Measurements from ENCODE around the gene LAIR1.
"Not testable (repeated sequence)": the region's sequence is repeated elsewhere in the genome, so short reads cannot be mapped to it uniquely, and the experiment has no call there.

The LAIR1 gene

GRCh38 chr19:54390942-54391577 is 26.3 kb upstream of the LAIR1 start:
- H3K4me3 ChIP-seq (ENCODE audit: low read depth, low read length) = no peak overlapping the region
- peak; percentile 18 for DNase-seq (ENCODE audit: low read depth)
- peak; percentile 81 for TF ChIP-seq CTCF (IDR thresholded peaks at IDR 0.05; ENCODE audit: control insufficient read depth, extremely low read depth, insufficient read depth)

- no peak for TF ChIP-seq CTCF (IDR thresholded peaks at IDR 0.05; ENCODE audit: control insufficient read depth, extremely low read depth, insufficient read depth)
- no peak for DNase-seq (ENCODE audit: low read depth)
- H3K4me3 ChIP-seq (ENCODE audit: low read depth, low read length) = no peak overlapping the region
Observed at GRCh38 chr19:54389553-54389952, 24.8 kb upstream of the LAIR1 start.

DNA sequence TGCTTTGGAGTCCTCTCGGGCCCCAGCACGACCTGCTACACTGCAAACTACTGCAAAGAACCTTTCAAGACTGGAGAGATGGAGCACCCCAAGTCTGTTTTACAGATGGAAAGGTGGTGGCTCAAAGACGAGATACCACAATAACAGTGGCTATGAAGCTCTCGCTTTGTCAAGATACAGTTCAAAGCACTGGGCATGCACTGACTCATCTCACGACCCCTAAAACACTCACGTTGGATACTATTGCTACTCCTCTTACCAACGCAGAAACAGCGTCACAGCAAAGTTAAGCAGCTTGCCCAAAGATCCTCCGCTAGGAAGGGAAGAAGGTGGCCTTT is 24.0 kb upstream of the LAIR1 start:
- no peak for DNase-seq (ENCODE audit: low read depth)
- TF ChIP-seq CTCF (IDR thresholded peaks at IDR 0.05; ENCODE audit: control insufficient read depth, extremely low read depth, insufficient read depth) = no peak
- no peak overlapping the region for H3K4me3 ChIP-seq (ENCODE audit: low read depth, low read length)

- H3K4me3 ChIP-seq (ENCODE audit: low read depth, low read length) = no peak overlapping the region
- no peak for TF ChIP-seq CTCF (IDR thresholded peaks at IDR 0.05; ENCODE audit: control insufficient read depth, extremely low read depth, insufficient read depth)
- DNase-seq (ENCODE audit: low read depth) = no peak
Observed at GRCh38 chr19:54387991-54388801, 23.5 kb upstream of the LAIR1 start.

DNA sequence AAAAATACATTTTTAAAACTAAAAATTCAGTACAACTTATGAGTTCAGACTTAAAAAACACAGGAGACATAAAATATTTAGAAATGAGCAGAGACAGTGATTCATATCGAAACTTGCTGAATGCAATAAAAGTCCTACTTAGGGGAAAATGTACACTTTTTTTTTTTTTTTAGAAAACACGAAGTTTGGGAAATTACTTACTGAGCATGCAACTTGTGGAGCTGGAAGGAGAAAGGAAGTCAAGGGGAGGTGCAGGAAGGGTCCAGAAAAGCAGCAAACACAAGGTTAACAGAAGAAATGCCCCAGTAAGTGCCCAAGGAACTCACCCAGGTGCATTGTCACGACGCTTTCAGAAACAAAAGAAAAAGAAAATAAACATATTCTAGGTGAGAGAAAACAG is 18.6 kb upstream of the LAIR1 start:
- no peak overlapping the region for H3K4me3 ChIP-seq (ENCODE audit: low read depth, low read length)
- DNase-seq (ENCODE audit: low read depth) = no peak
- TF ChIP-seq CTCF (IDR thresholded peaks at IDR 0.05; ENCODE audit: control insufficient read depth, extremely low read depth, insufficient read depth) = no peak

DNA sequence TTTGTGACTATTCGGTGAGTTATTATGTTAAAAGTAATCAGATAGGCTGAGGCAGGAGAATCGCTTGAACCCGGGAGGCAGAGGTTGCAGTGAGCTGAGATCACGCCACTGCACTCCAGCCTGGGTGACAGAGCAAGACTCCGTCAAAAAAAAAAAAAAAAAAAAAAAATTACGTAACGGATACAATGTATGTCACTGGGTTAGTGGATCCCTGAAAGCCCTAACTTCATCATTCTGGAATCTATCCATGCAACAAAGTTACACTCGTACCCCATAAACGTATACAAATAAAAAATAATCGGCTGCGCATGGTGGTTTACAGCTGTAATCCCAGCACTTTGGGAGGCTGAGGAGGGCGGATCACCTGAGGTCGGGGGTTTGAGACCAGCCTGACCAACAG is 17.3 kb upstream of the LAIR1 start:
- H3K4me3 ChIP-seq (ENCODE audit: low read depth, low read length); DNase-seq (ENCODE audit: low read depth): not testable (repeated sequence)

DNA sequence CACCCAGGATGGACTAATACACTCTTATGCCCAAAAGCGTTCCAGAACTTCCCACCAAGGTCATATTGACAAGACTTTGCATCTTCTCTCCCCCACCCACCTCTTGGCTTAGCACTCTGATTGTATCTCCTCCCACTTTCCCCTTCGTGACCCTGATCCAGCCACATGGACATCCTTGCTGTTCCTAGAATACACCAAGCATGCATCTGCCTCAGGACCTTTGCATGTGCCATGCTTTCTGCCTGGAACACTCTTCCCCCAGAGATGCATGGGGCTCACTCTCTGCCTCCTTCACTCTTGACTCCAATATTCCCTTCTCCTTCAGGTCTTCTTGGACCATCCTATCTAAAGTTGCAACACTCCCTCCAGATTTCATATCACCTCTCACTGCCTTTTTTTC is 16.2 kb upstream of the LAIR1 start:
- TF ChIP-seq CTCF (IDR thresholded peaks at IDR 0.05; ENCODE audit: control insufficient read depth, extremely low read depth, insufficient read depth) = no peak
- no peak overlapping the region for H3K4me3 ChIP-seq (ENCODE audit: low read depth, low read length)
- DNase-seq (ENCODE audit: low read depth) = no peak
